K562 (cell line): ENCODE data around the gene C18orf32. TPM values are rescaled to one million over a fixed set of nuclear protein-coding genes. Genes with fewer than 3 reads are reported as not detected.

ENCODE experiments used
- ATAC-seq: fragments of 200-7000 bp; cut with Tn5 transposase; 3 replicates; pipeline ENCODE4 v1.9.1; 2020; ENCODE audit warnings: moderate library complexity
- BruUV-seq: library from RNA; stranded (reverse); fragments of 400-500 nt; replicated peaks from 2 replicates; lab custom pipeline; 2021; lab: Mats Ljungman, UMichigan
- CTCF ChIA-PET: fragments of 300-600 bp; formaldehyde crosslinking; extraction: SDS; loops from one replicate; lab custom pipeline; 2021; ENCODE audit warnings: low intra/inter-chr PET ratio; lab: Yijun Ruan, JAX
- POLR2A ChIA-PET: fragments of 300-600, 350-650 bp; sonication (Branson Sonifier 250); formaldehyde crosslinking; extraction: SDS; loops from one replicate; lab custom pipeline; 2021; ENCODE audit warnings: antibody characterized with exemption, inconsistent platforms; lab: Yijun Ruan, JAX
- DNase-seq, 4 experiments: peaks; one replicate each; pipeline versions ENCODE4 v3.0.0 to v3.0.0-alpha.2; 2011 to 2018; ENCODE audit warnings: low spot score in 3 of 4, mixed read lengths in 3 of 4; ENCODE audit errors: extremely low read depth in 1 of 4
- FAIRE-seq: peaks from 2 replicates; lab custom pipeline; 2011; peaks lifted over from hg19 to GRCh38; lab: Jason Lieb, UNC
- H2AFZ ChIP-seq: 2 replicates; pipeline ENCODE4 v1.6.0; 2011; ENCODE audit warnings: low read depth, low read length, control low read depth, inconsistent platforms
- H3K27ac ChIP-seq: fragments of 200-600 bp; 3 replicates; pipeline ENCODE4 v1.8.0; 2011; ENCODE audit warnings: low read depth, mild to moderate bottlenecking, control low read depth, inconsistent platforms, low read length, moderate library complexity, mixed read lengths; ENCODE audit errors: extremely low read depth
- H3K27me3 ChIP-seq, 2 experiments: fragments of 300-600 bp in 1 of 2; 2 replicates in 1 of 2; 3 replicates in 1 of 2; pipeline versions ENCODE4 v1.6.0 to v1.8.0; 2011; ENCODE audit warnings: inconsistent platforms in 2 of 2, low read length in 2 of 2, mild to moderate bottlenecking in 1 of 2, mixed read lengths in 1 of 2, moderate library complexity in 1 of 2; ENCODE audit not compliant: control insufficient read depth in 2 of 2, insufficient read depth in 2 of 2
- H3K36me3 ChIP-seq: fragments of 300-600 bp; 3 replicates; pipeline ENCODE4 v1.8.0; 2011; ENCODE audit warnings: mild to moderate bottlenecking, low read length, inconsistent platforms; ENCODE audit not compliant: control insufficient read depth, insufficient read depth
- H3K4me1 ChIP-seq, 2 experiments: fragments of 200-600 bp in 1 of 2; replicated peaks in 1 of 2; 2 replicates in 1 of 2; 3 replicates in 1 of 2; pipeline versions ENCODE4 v1.5.1 to v1.8.0; 2011; ENCODE audit warnings: inconsistent platforms in 2 of 2, low read length in 2 of 2, mild to moderate bottlenecking in 1 of 2, mixed read lengths in 1 of 2, moderate library complexity in 1 of 2; ENCODE audit not compliant: control insufficient read depth in 2 of 2, insufficient read depth in 2 of 2
- H3K4me2 ChIP-seq: 2 replicates; pipeline ENCODE4 v1.6.1; 2011; ENCODE audit warnings: low read length, control low read depth, inconsistent platforms, mixed read lengths; ENCODE audit not compliant: insufficient read depth
- H3K4me3 ChIP-seq: fragments of 200-600 bp; sonication (generic), shearing (Covaris generic); 2 replicates; pipeline ENCODE4 v1.5.1; 2016; ENCODE audit warnings: control low read depth, inconsistent platforms
- H3K79me2 ChIP-seq: fragments of 200-600 bp; 3 replicates; pipeline ENCODE4 v1.8.0; 2011; ENCODE audit warnings: low read length, inconsistent platforms; ENCODE audit not compliant: control insufficient read depth, insufficient read depth
- H3K9ac ChIP-seq, 2 experiments: 2 replicates each; pipeline versions ENCODE4 v1.6.0 to v1.6.1; 2011; ENCODE audit warnings: low read depth in 2 of 2, low read length in 2 of 2, control low read depth in 1 of 2, inconsistent platforms in 1 of 2, mild to moderate bottlenecking in 1 of 2, mixed read lengths in 1 of 2; ENCODE audit not compliant: insufficient read depth in 1 of 2
- H3K9me1 ChIP-seq: one replicate; pipeline ENCODE4 v1.6.0; 2011; ENCODE audit warnings: inconsistent platforms, mild to moderate bottlenecking, low read length, moderate library complexity; ENCODE audit not compliant: control insufficient read depth, insufficient read depth
- H3K9me3 ChIP-seq: replicated peaks from 2 replicates; pipeline ENCODE4 v1.5.1; 2011; ENCODE audit warnings: low read depth, low read length, inconsistent platforms; ENCODE audit not compliant: control insufficient read depth, insufficient read depth
- H4K20me1 ChIP-seq: replicated peaks from 2 replicates; pipeline ENCODE4 v1.6.1; 2011; ENCODE audit warnings: low read length, inconsistent platforms, mixed read lengths; ENCODE audit not compliant: control insufficient read depth, insufficient read depth
- CEBPG ChIP-seq, 3 experiments: fragments of 200-800 bp in 1 of 3; sonication (Bioruptor generic) in 1 of 3; sonication (generic) in 1 of 3; formaldehyde crosslinking in 1 of 3; IDR thresholded peaks in 2 of 3; conservative IDR thresholded peaks in 1 of 3; 2 replicates each; pipeline versions ENCODE4 v1.6.1 to v1.8.0; 2016 to 2022; ENCODE audit warnings: missing compliant biosample characterization in 2 of 3, missing genetic modification characterization in 2 of 3, mild to moderate bottlenecking in 1 of 3, missing genetic modification reagents in 1 of 3
- ELF2 ChIP-seq: fragments of 250-450 bp; sonication (Bioruptor Pico); IDR thresholded peaks from 2 replicates; pipeline ENCODE4 v1.5.0; 2021; ENCODE audit warnings: mild to moderate bottlenecking
- EP300 ChIP-seq: IDR thresholded peaks from 2 replicates; pipeline ENCODE4 v1.6.1; 2012; ENCODE audit warnings: low read length, improper control_type of control experiment
- MBD2 ChIP-seq: sonication (generic); IDR thresholded peaks from 2 replicates; pipeline ENCODE4 v1.6.1; 2016; ENCODE audit warnings: low read depth, borderline replicate concordance
- NCOR1 ChIP-seq: fragments of 450-650 bp; IDR thresholded peaks from 2 replicates; pipeline ENCODE4 v1.6.1; 2016; ENCODE audit warnings: mild to moderate bottlenecking, moderate library complexity
- NR2C1 ChIP-seq, 2 experiments: fragments of 450-650 bp; IDR thresholded peaks; 2 replicates each; pipeline ENCODE4 v1.6.1; 2017; ENCODE audit warnings: mild to moderate bottlenecking in 2 of 2, antibody characterized with exemption in 1 of 2, inconsistent platforms in 1 of 2, missing compliant biosample characterization in 1 of 2, missing genetic modification characterization in 1 of 2
- NR2C2 ChIP-seq, 2 experiments: fragments of 200-800 bp in 1 of 2; sonication (Bioruptor generic) in 1 of 2; sonication (generic) in 1 of 2; formaldehyde crosslinking in 1 of 2; IDR thresholded peaks; 2 replicates each; pipeline versions ENCODE4 v1.6.1 to v1.8.0; 2016 to 2022; ENCODE audit warnings: mild to moderate bottlenecking in 1 of 2, missing compliant biosample characterization in 1 of 2, missing genetic modification characterization in 1 of 2, missing genetic modification reagents in 1 of 2
- NR3C1 ChIP-seq: sonication (generic); formaldehyde crosslinking; IDR thresholded peaks from 2 replicates; pipeline ENCODE4 v1.8.1; 2022; ENCODE audit warnings: missing genetic modification reagents
- PRPF4 ChIP-seq: fragments of 200-400 bp; formaldehyde crosslinking; IDR thresholded peaks from one replicate; pipeline ENCODE4 v1.6.1; 2017; ENCODE audit warnings: low read length, low read depth, mild to moderate bottlenecking; ENCODE audit not compliant: insufficient read depth, poor library complexity, severe bottlenecking
- SMAD4 ChIP-seq: fragments of 250-450 bp; sonication (Bioruptor Pico); conservative IDR thresholded peaks from 2 replicates; pipeline ENCODE4 v1.8.0; 2021; ENCODE audit warnings: inconsistent platforms, mild to moderate bottlenecking, moderate library complexity
- SMARCE1 ChIP-seq: fragments of 450-650 bp; IDR thresholded peaks from 2 replicates; pipeline ENCODE4 v1.7.1; 2016; ENCODE audit warnings: mild to moderate bottlenecking
- SOX6 ChIP-seq: fragments of 450-650 bp; IDR thresholded peaks from 2 replicates; pipeline ENCODE4 v1.6.1; 2014; ENCODE audit warnings: mild to moderate bottlenecking
- TAL1 ChIP-seq: fragments of 450-650 bp; IDR thresholded peaks from 2 replicates; pipeline ENCODE4 v1.6.1; 2016; ENCODE audit warnings: mild to moderate bottlenecking
- TEAD4 ChIP-seq, 2 experiments: sonication (generic) in 1 of 2; formaldehyde crosslinking in 1 of 2; IDR thresholded peaks; 2 replicates each; pipeline versions ENCODE4 v1.6.1 to v1.8.0; 2012 to 2022; ENCODE audit warnings: borderline replicate concordance in 1 of 2, inconsistent platforms in 1 of 2, low read length in 1 of 2, mild to moderate bottlenecking in 1 of 2, missing genetic modification reagents in 1 of 2
- TRIM24 ChIP-seq, 2 experiments: fragments of 450-650 bp; IDR thresholded peaks; 2 replicates each; pipeline ENCODE4 v1.6.1; 2016
- WGBS: fragments of 100-300 bp; shearing (Covaris generic); methylation state at CpG from one replicate; pipeline ENCODE4 v1.1.6; 2016; ENCODE audit warnings: low coverage, mixed read lengths; ENCODE audit not compliant: insufficient coverage; ENCODE audit errors: missing lambda C conversion rate; 5-methylcytosine and 5-hydroxymethylcytosine counted together
- in situ Hi-C: fragments of 300-500 bp; cut with MboI; formaldehyde crosslinking; loops from 4 replicates; pipeline ENCODE4 v1.15.0; 2018; ENCODE audit warnings: inconsistent platforms, mixed read lengths
- intact Hi-C: fragments of 100-400 bp; cut with micrococcal nuclease; formaldehyde crosslinking; loops from 2 replicates; pipeline ENCODE4 v1.14.2; 2022
- polyA plus RNA-seq, 8 experiments: library from polyadenylated mRNA; depleted of rRNA in 4 of 8; stranded (reverse) in 5 of 8; unstranded in 3 of 8; fragments of >200 nt; fragmentation: Nextera tagmentation in 2 of 8; fragmentation: Illumina TruSeq in 1 of 8; extraction: Ambion mirVana in 2 of 8; extraction: Trizol in 1 of 8; gene quantifications; 2 replicates each; pipeline versions ENCODE4 v1.2.1 to v1.2.3, GENCODE V29; 2011 to 2014; ENCODE audit warnings: inconsistent platforms in 1 of 8, missing spikeins in 1 of 8
- total RNA-seq, 7 experiments: library from RNA; depleted of rRNA in 6 of 7; stranded (reverse); fragments of >200 nt in 6 of 7; fragmentation: Illumina TruSeq in 2 of 7; extraction: Trizol in 2 of 7; gene quantifications; 2 replicates each; pipeline versions ENCODE4 v1.2.1 to v1.2.3, GENCODE V29; 2011 to 2021; ENCODE audit warnings: low replicate concordance in 1 of 7
- TF ChIP-seq, protein P1 (sequence below): fragments of 250-450 bp; sonication (Bioruptor Pico); IDR thresholded peaks from 2 replicates; pipeline ENCODE4 v1.5.0; 2021; ENCODE audit warnings: mild to moderate bottlenecking, borderline replicate concordance
- TF ChIP-seq, protein P2 (sequence below): fragments of 250-450 bp; sonication (Bioruptor Pico); IDR thresholded peaks from 2 replicates; pipeline ENCODE4 v1.9.0; 2021; ENCODE audit warnings: mild to moderate bottlenecking, inconsistent platforms

C18orf32 gene
- total and polyA plus RNA-seq, 9 of the 15 experiments (the other 6 are each of a cell fraction or from before 2014, with no cell fraction given): 8.5 to 35.0 (median 20.4) TPM

DNA sequence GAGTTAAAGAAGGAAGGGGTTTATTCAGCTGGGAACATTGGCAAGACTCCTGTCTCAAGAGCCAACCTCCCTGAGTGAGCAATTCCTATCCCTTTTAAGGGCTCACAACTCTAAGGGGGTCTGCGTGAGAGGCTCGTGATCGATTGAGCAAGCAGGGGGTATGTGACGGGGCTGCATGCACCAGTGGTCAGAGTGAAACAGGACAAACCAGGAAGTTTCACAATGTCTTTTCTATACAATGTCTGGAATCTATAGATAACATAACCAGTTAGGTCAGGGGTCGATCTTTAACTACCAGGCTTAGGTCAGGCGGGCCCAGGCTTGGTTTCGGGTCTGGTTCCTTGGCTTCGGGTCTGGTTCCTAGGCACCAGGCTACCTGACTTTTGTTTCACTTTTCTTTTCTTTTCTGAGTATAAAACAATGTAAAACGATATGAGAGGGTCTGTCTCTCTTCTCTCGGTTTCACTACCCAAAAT is 44.7 kb upstream of the C18orf32 start:
- Histone ChIP-seq H3K4me1 (peaks cover 3 to 21% of the 10 kb centered on the region in 2 experiments; a peak in 3 of 5 replicates), H3K27me3 (no peaks in the 10 kb centered on the region), H3K4me2 (peak overlapping the region; percentile 55; the same call in 1 of the 2 replicates), H3K79me2 (no peaks in the 10 kb centered on the region), H3K9ac (no peak overlapping the region), H2AFZ (peak overlapping the region; percentile 59), H3K36me3 (no peaks in the 10 kb centered on the region), H3K9me1 (no peaks in the 10 kb centered on the region), H3K27ac (0 out of 3 replicates have a peak overlapping the region, but pooled peaks have one; percentile 22), H3K4me3 (no peak overlapping the region), H4K20me1 (no peaks in the 10 kb centered on the region), H3K9me3 (no peaks in the 10 kb centered on the region; the same call in 1 of the 2 replicates)
- ChIA-PET POLR2A (no interaction called here), CTCF (no interaction called here)
- FAIRE-seq (no peak), ATAC-seq (no peak), DNase-seq (peak in 1 of 4 experiments; percentile 26)
- intact Hi-C loops (no loop called here), in situ Hi-C loops (no loop called here)
- 5% methylated on average over 10 of the region's 10 CpGs for WGBS
- BruUV-seq: no TSS peak
- peak; percentile 61; the same call in 1 of the 2 replicates for TF ChIP-seq SOX6
- no peak for TF ChIP-seq NR2C2 (CRISPR knock-in tag; IDR thresholded peaks at IDR 0.05)
- peak; percentile 74 for TF ChIP-seq NR2C2 (tag; IDR thresholded peaks at IDR 0.05)
- TF ChIP-seq, protein P1, sequence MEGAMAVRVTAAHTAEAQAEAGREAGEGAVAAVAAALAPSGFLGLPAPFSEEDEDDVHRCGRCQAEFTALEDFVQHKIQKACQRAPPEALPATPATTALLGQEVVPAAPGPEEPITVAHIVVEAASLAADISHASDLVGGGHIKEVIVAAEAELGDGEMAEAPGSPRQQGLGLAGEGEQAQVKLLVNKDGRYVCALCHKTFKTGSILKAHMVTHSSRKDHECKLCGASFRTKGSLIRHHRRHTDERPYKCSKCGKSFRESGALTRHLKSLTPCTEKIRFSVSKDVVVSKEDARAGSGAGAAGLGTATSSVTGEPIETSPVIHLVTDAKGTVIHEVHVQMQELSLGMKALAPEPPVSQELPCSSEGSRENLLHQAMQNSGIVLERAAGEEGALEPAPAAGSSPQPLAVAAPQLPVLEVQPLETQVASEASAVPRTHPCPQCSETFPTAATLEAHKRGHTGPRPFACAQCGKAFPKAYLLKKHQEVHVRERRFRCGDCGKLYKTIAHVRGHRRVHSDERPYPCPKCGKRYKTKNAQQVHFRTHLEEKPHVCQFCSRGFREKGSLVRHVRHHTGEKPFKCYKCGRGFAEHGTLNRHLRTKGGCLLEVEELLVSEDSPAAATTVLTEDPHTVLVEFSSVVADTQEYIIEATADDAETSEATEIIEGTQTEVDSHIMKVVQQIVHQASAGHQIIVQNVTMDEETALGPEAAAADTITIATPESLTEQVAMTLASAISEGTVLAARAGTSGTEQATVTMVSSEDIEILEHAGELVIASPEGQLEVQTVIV (CRISPR knock-in tag): no peak
- TF ChIP-seq, protein P2, sequence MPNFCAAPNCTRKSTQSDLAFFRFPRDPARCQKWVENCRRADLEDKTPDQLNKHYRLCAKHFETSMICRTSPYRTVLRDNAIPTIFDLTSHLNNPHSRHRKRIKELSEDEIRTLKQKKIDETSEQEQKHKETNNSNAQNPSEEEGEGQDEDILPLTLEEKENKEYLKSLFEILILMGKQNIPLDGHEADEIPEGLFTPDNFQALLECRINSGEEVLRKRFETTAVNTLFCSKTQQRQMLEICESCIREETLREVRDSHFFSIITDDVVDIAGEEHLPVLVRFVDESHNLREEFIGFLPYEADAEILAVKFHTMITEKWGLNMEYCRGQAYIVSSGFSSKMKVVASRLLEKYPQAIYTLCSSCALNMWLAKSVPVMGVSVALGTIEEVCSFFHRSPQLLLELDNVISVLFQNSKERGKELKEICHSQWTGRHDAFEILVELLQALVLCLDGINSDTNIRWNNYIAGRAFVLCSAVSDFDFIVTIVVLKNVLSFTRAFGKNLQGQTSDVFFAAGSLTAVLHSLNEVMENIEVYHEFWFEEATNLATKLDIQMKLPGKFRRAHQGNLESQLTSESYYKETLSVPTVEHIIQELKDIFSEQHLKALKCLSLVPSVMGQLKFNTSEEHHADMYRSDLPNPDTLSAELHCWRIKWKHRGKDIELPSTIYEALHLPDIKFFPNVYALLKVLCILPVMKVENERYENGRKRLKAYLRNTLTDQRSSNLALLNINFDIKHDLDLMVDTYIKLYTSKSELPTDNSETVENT (CRISPR knock-in tag): no peak
- no peak for TF ChIP-seq PRPF4
- peak; percentile 47; the same call in 1 of the 2 replicates for TF ChIP-seq NR2C1 (IDR thresholded peaks at IDR 0.05)
- peak; percentile 76 for TF ChIP-seq NR2C1 (tag; IDR thresholded peaks at IDR 0.05)
- TF ChIP-seq NR3C1 (CRISPR knock-in tag): no peak
- TF ChIP-seq EP300: peak; percentile 14; the same call in 1 of the 2 replicates
- TF ChIP-seq ELF2 (CRISPR knock-in tag): no peak
- no peak for TF ChIP-seq MBD2
- TF ChIP-seq SMARCE1: peak; percentile 21; the same call in 1 of the 2 replicates
- TF ChIP-seq TAL1: peak; percentile 10; the same call in 1 of the 2 replicates
- TF ChIP-seq TEAD4 (IDR thresholded peaks at IDR 0.05; ENCODE audit: low read length): 0 out of 2 replicates have a peak, but pooled peaks have one; percentile 32
- TF ChIP-seq TEAD4 (CRISPR knock-in tag; IDR thresholded peaks at IDR 0.05; ENCODE audit: borderline replicate concordance): no peak
- peak; percentile 48; the same call in 1 of the 2 replicates for TF ChIP-seq CEBPG (CRISPR knock-in tag; IDR thresholded peaks at IDR 0.05)
- peak in 1 of 2 experiments; percentile 47; a peak in 1 of 4 replicates for TF ChIP-seq CEBPG (tag; conservative IDR thresholded peaks at IDR 0.05 in 1 of 2, IDR thresholded peaks at IDR 0.05 in 1 of 2)
- peak in 1 of 2 experiments; percentile 24; a peak in 1 of 4 replicates for TF ChIP-seq TRIM24 (IDR thresholded peaks at IDR 0.05)
- 0 out of 2 replicates have a peak, but pooled peaks have one; percentile 13 for TF ChIP-seq NCOR1
- TF ChIP-seq SMAD4 (CRISPR knock-in tag): 0 out of 2 replicates have a peak, but pooled peaks have one; percentile 13
